ENCODE measurements around the gene SNRNP27. TPM values are rescaled to one million over a fixed set of nuclear protein-coding genes. Genes with fewer than 3 reads are reported as not detected.
"Not testable (repeated sequence)": the region's sequence is repeated elsewhere in the genome, so short reads cannot be mapped to it uniquely, and the experiment has no call there.

SNRNP27 gene
- total RNA-seq (2014; rRNA removed; shearing (Covaris generic)) = 51.7 and 63.0 TPM in 2 replicates

GRCh38 chr2:69893684-69894551 is at the start of gene SNRNP27:
Gene SNRNP27 (plus strand): TSS chr2:69893956. CDS start chr2:69893985, 29 bp downstream.
- in situ Hi-C loops (cut with HindIII; ENCODE audit: low sequenced_read_pairs) = no loop called here

GRCh38 chr2:69843993-69844392 is 49.8 kb upstream of the SNRNP27 start:
- no peak for DNase-seq (ENCODE audit: low spot score)
- in situ Hi-C loops (cut with HindIII; ENCODE audit: low sequenced_read_pairs) = no loop called here

More at GRCh38 chr2:69893684-69894551, at the start of gene SNRNP27:
- DNase-seq (ENCODE audit: low spot score) = peak; percentile 87

- no peak for DNase-seq (ENCODE audit: low spot score)
- in situ Hi-C loops (cut with HindIII; ENCODE audit: low sequenced_read_pairs) = no loop called here
Observed at GRCh38 chr2:69844560-69844959, 49.2 kb upstream of the SNRNP27 start.

GRCh38 chr2:69846182-69847067 is 47.3 kb upstream of the SNRNP27 start:
- in situ Hi-C loops (cut with HindIII; ENCODE audit: low sequenced_read_pairs) = no loop called here
- no peak for DNase-seq (ENCODE audit: low spot score)

GRCh38 chr2:69847068-69847828 is 46.5 kb upstream of the SNRNP27 start:
- in situ Hi-C loops (cut with HindIII; ENCODE audit: low sequenced_read_pairs) = no loop called here
- DNase-seq (ENCODE audit: low spot score) = no peak

GRCh38 chr2:69848186-69848790 is 45.5 kb upstream of the SNRNP27 start:
- in situ Hi-C loops (cut with HindIII; ENCODE audit: low sequenced_read_pairs) = no loop called here
- DNase-seq (ENCODE audit: low spot score) = no peak

GRCh38 chr2:69858261-69858660 is 35.5 kb upstream of the SNRNP27 start:
- in situ Hi-C loops (cut with HindIII; ENCODE audit: low sequenced_read_pairs) = no loop called here
- DNase-seq (ENCODE audit: low spot score) = no peak

- DNase-seq (ENCODE audit: low spot score) = no peak
- in situ Hi-C loops (cut with HindIII; ENCODE audit: low sequenced_read_pairs) = no loop called here
Observed at GRCh38 chr2:69863298-69863697, 30.5 kb upstream of the SNRNP27 start.

- no peak for DNase-seq (ENCODE audit: low spot score)
- in situ Hi-C loops (cut with HindIII; ENCODE audit: low sequenced_read_pairs) = no loop called here
Observed at GRCh38 chr2:69888451-69888850, 5.3 kb upstream of the SNRNP27 start.

GRCh38 chr2:69889302-69889701 is 4.5 kb upstream of the SNRNP27 start:
- DNase-seq (ENCODE audit: low spot score) = no peak
- in situ Hi-C loops (cut with HindIII; ENCODE audit: low sequenced_read_pairs) = no loop called here

GRCh38 chr2:69890881-69891280 is 2.9 kb upstream of the SNRNP27 start:
- in situ Hi-C loops (cut with HindIII; ENCODE audit: low sequenced_read_pairs) = no loop called here

GRCh38 chr2:69892838-69893424 is 825 bp upstream of the SNRNP27 start:
- in situ Hi-C loops (cut with HindIII; ENCODE audit: low sequenced_read_pairs); DNase-seq (ENCODE audit: low spot score): not testable (repeated sequence)

More at GRCh38 chr2:69890881-69891280, 2.9 kb upstream of the SNRNP27 start:
- no peak for DNase-seq (ENCODE audit: low spot score)

GRCh38 chr2:69894737-69895136 is 981 bp downstream of the SNRNP27 start:
- DNase-seq (ENCODE audit: low spot score); in situ Hi-C loops (cut with HindIII; ENCODE audit: low sequenced_read_pairs): not testable (repeated sequence)

GRCh38 chr2:69902213-69902922 is 8.6 kb downstream of the SNRNP27 start:
- in situ Hi-C loops (cut with HindIII; ENCODE audit: low sequenced_read_pairs) = no loop called here

GRCh38 chr2:69907216-69907615 is 13.5 kb downstream of the SNRNP27 start:
- in situ Hi-C loops (cut with HindIII; ENCODE audit: low sequenced_read_pairs) = no loop called here
- DNase-seq (ENCODE audit: low spot score) = no peak

More at GRCh38 chr2:69902213-69902922, 8.6 kb downstream of the SNRNP27 start:
- DNase-seq (ENCODE audit: low spot score) = no peak

- in situ Hi-C loops (cut with HindIII; ENCODE audit: low sequenced_read_pairs) = no loop called here
- DNase-seq (ENCODE audit: low spot score) = peak; percentile 77
Observed at GRCh38 chr2:69911985-69912563, 18.3 kb downstream of the SNRNP27 start.

GRCh38 chr2:69914164-69914949 is 20.6 kb downstream of the SNRNP27 start:
- DNase-seq (ENCODE audit: low spot score) = peak; percentile 100
- in situ Hi-C loops (cut with HindIII; ENCODE audit: low sequenced_read_pairs) = no loop called here
